ENCODE data around the gene FOXP1. TPM values are rescaled to one million over a fixed set of nuclear protein-coding genes. Genes with fewer than 3 reads are reported as not detected.

Gene FOXP1
- total RNA-seq, 1 donor: 195 TPM

- H3K27ac ChIP-seq (ENCODE audit: low read depth, low read length): peak overlapping the region; percentile 44
- H4K20me1 ChIP-seq (ENCODE audit: insufficient read depth, low read length): no peaks in the 10 kb centered on the region
- no peaks in the 10 kb centered on the region for H3K79me2 ChIP-seq (ENCODE audit: insufficient read depth, low read length)
- no peak overlapping the region for H2AFZ ChIP-seq (ENCODE audit: low read length)
- TF ChIP-seq CTCF (IDR thresholded peaks at IDR 0.05; ENCODE audit: extremely low read depth, low read depth, low read length): no peak
- peak; percentile 73 for DNase-seq (ENCODE audit: insufficient read length, low spot score, missing footprints)
- peaks cover 3% of the 10 kb centered on the region for H3K36me3 ChIP-seq (ENCODE audit: insufficient read depth, low read length)
- H3K4me3 ChIP-seq (ENCODE audit: insufficient read depth, low read length): no peak overlapping the region
- peaks cover 11% of the 10 kb centered on the region for H3K4me1 ChIP-seq (ENCODE audit: insufficient read depth, low read length)
- no peaks in the 10 kb centered on the region for H3K9me3 ChIP-seq (ENCODE audit: low read depth, low read length)
- H3K4me2 ChIP-seq (ENCODE audit: insufficient read depth, low read length): no peak overlapping the region
- H3K27me3 ChIP-seq (ENCODE audit: insufficient read depth, low read length): no peaks in the 10 kb centered on the region
These were observed 397.6 kb downstream of the FOXP1 start for GRCh38 chr3:71185733-71186455.

GRCh38 chr3:71184252-71184651 is 399.3 kb downstream of the FOXP1 start:
- no peaks in the 10 kb centered on the region for H3K9me3 ChIP-seq (ENCODE audit: low read depth, low read length)
- H3K4me1 ChIP-seq (ENCODE audit: insufficient read depth, low read length): peaks cover 22% of the 10 kb centered on the region
- peaks cover 3% of the 10 kb centered on the region for H3K36me3 ChIP-seq (ENCODE audit: insufficient read depth, low read length)
- no peak overlapping the region for H3K4me2 ChIP-seq (ENCODE audit: insufficient read depth, low read length)
- TF ChIP-seq CTCF (IDR thresholded peaks at IDR 0.05; ENCODE audit: extremely low read depth, low read depth, low read length): no peak
- no peaks in the 10 kb centered on the region for H4K20me1 ChIP-seq (ENCODE audit: insufficient read depth, low read length)
- no peak for DNase-seq (ENCODE audit: insufficient read length, low spot score, missing footprints)
- H3K4me3 ChIP-seq (ENCODE audit: insufficient read depth, low read length): no peak overlapping the region
- no peak overlapping the region for H2AFZ ChIP-seq (ENCODE audit: low read length)
- no peak overlapping the region for H3K27ac ChIP-seq (ENCODE audit: low read depth, low read length)
- no peaks in the 10 kb centered on the region for H3K27me3 ChIP-seq (ENCODE audit: insufficient read depth, low read length)
- no peaks in the 10 kb centered on the region for H3K79me2 ChIP-seq (ENCODE audit: insufficient read depth, low read length)

- TF ChIP-seq CTCF (IDR thresholded peaks at IDR 0.05; ENCODE audit: extremely low read depth, low read depth, low read length): no peak
- peaks cover 3% of the 10 kb centered on the region for H3K36me3 ChIP-seq (ENCODE audit: insufficient read depth, low read length)
- H3K4me1 ChIP-seq (ENCODE audit: insufficient read depth, low read length): peaks cover 22% of the 10 kb centered on the region
- no peaks in the 10 kb centered on the region for H3K79me2 ChIP-seq (ENCODE audit: insufficient read depth, low read length)
- H2AFZ ChIP-seq (ENCODE audit: low read length): no peak overlapping the region
- H3K4me2 ChIP-seq (ENCODE audit: insufficient read depth, low read length): no peak overlapping the region
- no peaks in the 10 kb centered on the region for H4K20me1 ChIP-seq (ENCODE audit: insufficient read depth, low read length)
- H3K4me3 ChIP-seq (ENCODE audit: insufficient read depth, low read length): no peak overlapping the region
- no peaks in the 10 kb centered on the region for H3K27me3 ChIP-seq (ENCODE audit: insufficient read depth, low read length)
- no peak overlapping the region for H3K27ac ChIP-seq (ENCODE audit: low read depth, low read length)
- H3K9me3 ChIP-seq (ENCODE audit: low read depth, low read length): no peaks in the 10 kb centered on the region
- no peak for DNase-seq (ENCODE audit: insufficient read length, low spot score, missing footprints)
These were observed 400.0 kb downstream of the FOXP1 start for GRCh38 chr3:71183549-71183948.

GRCh38 chr3:71180524-71180923 is 403.0 kb downstream of the FOXP1 start:
- Histone ChIP-seq H3K4me1 (ENCODE audit: insufficient read depth, low read length) (peaks cover 13% of the 10 kb centered on the region), H3K4me2 (ENCODE audit: insufficient read depth, low read length) (peak overlapping the region; percentile 12), H3K36me3 (ENCODE audit: insufficient read depth, low read length) (no peaks in the 10 kb centered on the region), H3K27ac (ENCODE audit: low read depth, low read length) (peak overlapping the region; percentile 40), H2AFZ (ENCODE audit: low read length) (no peak overlapping the region), H3K4me3 (ENCODE audit: insufficient read depth, low read length) (no peak overlapping the region), H3K9me3 (ENCODE audit: low read depth, low read length) (no peaks in the 10 kb centered on the region), H4K20me1 (ENCODE audit: insufficient read depth, low read length) (no peaks in the 10 kb centered on the region), H3K79me2 (ENCODE audit: insufficient read depth, low read length) (no peaks in the 10 kb centered on the region), H3K27me3 (ENCODE audit: insufficient read depth, low read length) (no peaks in the 10 kb centered on the region)
- DNase-seq (ENCODE audit: insufficient read length, low spot score, missing footprints): no peak
- no peak for TF ChIP-seq CTCF (IDR thresholded peaks at IDR 0.05; ENCODE audit: extremely low read depth, low read depth, low read length)
